ENCODE measurements around the gene GALK1.

Gene GALK1

DNA sequence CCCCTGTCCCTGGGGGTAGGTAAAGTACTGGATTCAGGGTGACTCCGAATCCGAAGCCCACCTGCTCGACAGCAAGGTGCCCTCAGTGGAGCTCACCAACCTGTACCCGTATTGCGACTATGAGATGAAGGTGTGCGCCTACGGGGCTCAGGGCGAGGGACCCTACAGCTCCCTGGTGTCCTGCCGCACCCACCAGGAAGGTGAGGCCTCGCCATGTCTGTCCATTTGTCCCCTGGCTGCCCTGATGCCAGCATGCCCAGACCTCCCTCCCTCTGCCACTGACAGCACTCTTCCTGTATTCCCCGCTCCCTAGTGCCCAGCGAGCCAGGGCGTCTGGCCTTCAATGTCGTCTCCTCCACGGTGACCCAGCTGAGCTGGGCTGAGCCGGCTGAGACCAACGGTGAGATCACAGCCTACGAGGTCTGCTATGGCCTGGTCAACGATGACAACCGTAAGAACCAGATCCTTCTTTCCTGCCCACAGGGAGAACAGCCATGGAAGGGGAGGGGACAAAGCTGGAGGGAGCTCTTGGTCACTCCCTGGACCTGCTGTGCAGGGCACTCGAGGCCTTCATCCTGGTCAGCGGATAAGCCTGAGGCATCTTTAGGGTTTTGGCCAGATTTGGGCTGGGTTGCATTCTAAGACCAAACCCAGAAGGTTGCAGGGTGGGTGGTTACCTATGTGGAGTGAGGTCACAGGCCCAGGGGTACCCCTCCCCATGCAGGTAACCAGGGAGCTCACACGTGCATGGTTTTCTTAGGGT, 14.2 kb downstream of the GALK1 start:
- peaks cover 8% of the 10 kb centered on the region for H3K27me3 Mint-ChIP-seq
- no peak overlapping the region for H3K4me3 Mint-ChIP-seq
- DNase-seq: no peak
- no peaks in the 10 kb centered on the region for H3K9me3 Mint-ChIP-seq
- no peak for ATAC-seq
- no peak overlapping the region for H3K27ac Mint-ChIP-seq
- peaks cover 39% of the 10 kb centered on the region for H3K4me1 Mint-ChIP-seq

DNA sequence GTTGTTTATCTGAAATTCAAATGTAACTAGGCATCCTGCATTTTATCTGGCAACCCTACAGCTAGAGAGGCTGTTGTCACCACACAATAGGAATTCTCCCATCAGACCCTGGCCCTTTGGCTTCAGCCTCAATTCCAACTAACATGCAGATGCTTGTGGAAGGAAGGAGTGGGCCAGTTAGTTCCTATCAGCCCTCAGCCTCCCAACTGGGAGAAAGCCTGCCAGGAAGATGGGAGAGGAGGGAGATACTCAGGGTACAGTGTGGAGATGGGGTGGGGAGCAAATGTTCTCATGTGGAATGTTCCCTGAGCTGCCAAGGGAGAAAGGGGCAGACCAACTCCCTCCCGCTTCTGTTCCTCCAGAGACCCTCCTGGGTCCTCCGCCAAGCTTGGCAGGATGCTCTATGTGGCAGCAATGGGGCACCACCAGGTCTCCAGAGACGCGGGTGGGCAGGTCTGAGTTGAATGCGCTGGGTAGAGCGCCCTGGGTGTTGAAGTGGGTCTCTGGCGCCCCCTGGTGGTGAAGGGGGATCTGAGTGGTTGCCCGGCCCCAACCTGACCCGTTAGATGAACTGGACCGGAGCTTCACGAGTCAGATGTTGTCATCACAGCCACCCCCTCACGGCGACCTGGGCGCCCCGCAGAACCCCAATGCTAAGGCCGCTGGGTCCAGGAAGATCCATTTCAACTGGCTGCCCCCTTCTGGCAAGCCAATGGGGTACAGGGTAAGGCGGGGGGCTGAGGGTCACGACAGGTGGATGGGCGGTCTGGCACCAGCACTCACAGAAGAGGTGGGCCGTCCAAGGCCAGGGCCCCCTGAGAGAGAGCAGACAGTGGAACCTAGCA, 15.2 kb downstream of the GALK1 start:
- DNase-seq (peak; percentile 87), ATAC-seq (peak; percentile 82)
- Mint-ChIP-seq H3K9me3 (no peaks in the 10 kb centered on the region), H3K4me1 (peaks cover 35% of the 10 kb centered on the region), H3K27ac (no peak overlapping the region), H3K27me3 (peaks cover 8% of the 10 kb centered on the region), H3K4me3 (peak overlapping the region in 1 of 2 donors; percentile 50)

DNA sequence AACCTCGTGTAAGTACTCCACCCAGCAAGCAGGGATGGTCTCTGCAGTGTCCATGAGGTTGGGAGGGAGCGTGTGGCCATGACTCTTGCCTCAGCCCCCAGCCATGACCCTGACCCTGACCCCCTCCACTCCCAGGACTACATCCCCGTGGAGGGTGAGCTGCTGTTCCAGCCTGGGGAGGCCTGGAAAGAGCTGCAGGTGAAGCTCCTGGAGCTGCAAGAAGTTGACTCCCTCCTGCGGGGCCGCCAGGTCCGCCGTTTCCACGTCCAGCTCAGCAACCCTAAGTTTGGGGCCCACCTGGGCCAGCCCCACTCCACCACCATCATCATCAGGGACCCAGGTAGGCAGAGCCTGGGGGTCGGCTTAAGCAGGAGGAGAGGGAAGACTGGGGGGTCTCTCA, 16.3 kb downstream of the GALK1 start:
- peaks cover 8% of the 10 kb centered on the region for H3K27me3 Mint-ChIP-seq
- peaks cover 26% of the 10 kb centered on the region for H3K4me1 Mint-ChIP-seq
- ATAC-seq (no peak), DNase-seq (no peak)
- H3K4me3 Mint-ChIP-seq: no peak overlapping the region
- no peaks in the 10 kb centered on the region for H3K9me3 Mint-ChIP-seq
- no peak overlapping the region for H3K27ac Mint-ChIP-seq

DNA sequence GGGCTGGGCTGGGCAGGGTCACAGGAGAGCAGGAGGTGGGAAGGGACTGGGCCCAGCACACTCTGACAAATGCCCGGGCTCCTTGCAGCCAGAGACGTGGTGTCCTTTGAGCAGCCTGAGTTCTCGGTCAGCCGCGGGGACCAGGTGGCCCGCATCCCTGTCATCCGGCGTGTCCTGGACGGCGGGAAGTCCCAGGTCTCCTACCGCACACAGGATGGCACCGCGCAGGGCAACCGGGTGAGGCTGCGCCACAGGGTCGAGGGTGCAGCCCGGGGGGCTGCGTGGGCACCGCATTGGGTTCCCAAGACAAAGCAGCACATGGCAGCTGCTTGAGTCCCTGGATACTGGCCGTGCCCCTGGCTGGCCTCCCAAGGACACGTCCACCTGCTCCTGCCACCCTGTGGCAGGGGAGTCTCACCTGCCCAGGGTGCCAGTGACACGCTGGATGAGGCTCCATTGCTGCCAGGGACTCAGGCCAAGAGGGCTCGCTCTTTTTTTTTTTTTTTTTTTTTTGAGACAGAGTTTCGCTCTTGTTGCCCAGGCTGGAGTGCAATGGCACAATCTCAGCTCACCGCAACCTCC, 21.3 kb downstream of the GALK1 start:
- Mint-ChIP-seq H3K27me3 (peaks cover 8% of the 10 kb centered on the region), H3K4me3 (no peak overlapping the region), H3K4me1 (peaks cover 8% of the 10 kb centered on the region), H3K9me3 (no peaks in the 10 kb centered on the region), H3K27ac (no peak overlapping the region)
- ATAC-seq: no peak
- DNase-seq: no peak

DNA sequence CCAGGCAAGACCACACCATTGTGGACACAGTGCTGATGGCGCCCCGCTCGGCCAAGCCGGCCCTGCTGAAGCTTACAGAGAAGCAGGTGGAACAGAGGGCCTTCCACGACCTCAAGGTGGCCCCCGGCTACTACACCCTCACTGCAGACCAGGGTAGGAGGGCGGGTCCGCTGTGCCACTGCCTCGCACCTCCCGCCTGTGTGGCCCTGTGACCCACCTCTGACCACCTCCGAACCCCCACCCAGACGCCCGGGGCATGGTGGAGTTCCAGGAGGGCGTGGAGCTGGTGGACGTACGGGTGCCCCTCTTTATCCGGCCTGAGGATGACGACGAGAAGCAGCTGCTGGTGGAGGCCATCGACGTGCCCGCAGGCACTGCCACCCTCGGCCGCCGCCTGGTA, 22.7 kb downstream of the GALK1 start:
- Mint-ChIP-seq H3K4me3 (no peak overlapping the region), H3K9me3 (no peaks in the 10 kb centered on the region), H3K27me3 (no peaks in the 10 kb centered on the region), H3K4me1 (peaks cover 10% of the 10 kb centered on the region), H3K27ac (peak overlapping the region in 1 of 2 donors; percentile 48)
- no peak for DNase-seq
- no peak for ATAC-seq

DNA sequence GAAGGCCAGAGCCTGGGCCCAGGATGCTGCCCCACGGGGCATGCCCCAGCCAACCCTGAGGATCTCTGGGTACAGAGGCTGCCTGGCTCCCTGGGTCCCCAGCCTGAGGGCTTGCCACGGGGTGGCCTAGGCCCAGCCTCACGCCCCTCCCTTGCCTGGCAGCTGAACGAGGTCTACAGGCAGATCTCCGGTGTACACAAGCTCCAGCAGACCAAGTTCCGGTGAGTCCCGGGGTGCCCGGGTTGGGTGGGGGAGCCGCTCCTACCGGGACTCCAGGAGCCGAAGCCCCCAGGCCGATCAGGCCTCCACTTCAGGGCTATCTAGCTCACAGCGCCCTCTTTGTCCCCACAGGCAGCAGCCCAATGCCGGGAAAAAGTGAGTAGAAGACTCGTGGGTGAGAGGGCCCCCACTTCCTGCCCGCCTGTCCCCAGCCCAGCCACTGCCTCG, 24.3 kb downstream of the GALK1 start:
- no peak overlapping the region for H3K27ac Mint-ChIP-seq
- H3K9me3 Mint-ChIP-seq: no peaks in the 10 kb centered on the region
- H3K27me3 Mint-ChIP-seq: no peaks in the 10 kb centered on the region
- ATAC-seq: no peak
- no peak for DNase-seq
- peaks cover 10% of the 10 kb centered on the region for H3K4me1 Mint-ChIP-seq
- no peak overlapping the region for H3K4me3 Mint-ChIP-seq

DNA sequence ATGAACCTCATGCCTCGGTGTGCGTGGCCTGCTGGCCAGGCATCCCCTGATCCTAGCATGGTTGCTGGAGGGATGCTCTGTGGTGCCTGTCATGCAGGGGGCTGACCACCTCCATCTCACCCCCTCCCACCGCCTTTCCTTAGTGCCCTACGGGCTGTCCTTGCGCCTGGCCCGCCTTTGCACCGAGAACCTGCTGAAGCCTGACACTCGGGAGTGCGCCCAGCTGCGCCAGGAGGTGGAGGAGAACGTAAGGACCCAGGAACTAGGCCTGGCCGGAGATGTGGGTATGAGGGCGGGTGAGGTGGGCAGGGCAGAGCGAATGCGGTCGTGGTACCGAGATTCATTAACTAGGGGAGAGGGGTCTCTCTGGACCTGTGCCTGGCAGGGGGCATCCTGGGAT, 24.8 kb downstream of the GALK1 start:
- no peak overlapping the region for H3K27ac Mint-ChIP-seq
- H3K27me3 Mint-ChIP-seq: no peaks in the 10 kb centered on the region
- H3K4me3 Mint-ChIP-seq: no peak overlapping the region
- DNase-seq (no peak), ATAC-seq (no peak)
- H3K4me1 Mint-ChIP-seq: peaks cover 10% of the 10 kb centered on the region
- no peaks in the 10 kb centered on the region for H3K9me3 Mint-ChIP-seq

DNA sequence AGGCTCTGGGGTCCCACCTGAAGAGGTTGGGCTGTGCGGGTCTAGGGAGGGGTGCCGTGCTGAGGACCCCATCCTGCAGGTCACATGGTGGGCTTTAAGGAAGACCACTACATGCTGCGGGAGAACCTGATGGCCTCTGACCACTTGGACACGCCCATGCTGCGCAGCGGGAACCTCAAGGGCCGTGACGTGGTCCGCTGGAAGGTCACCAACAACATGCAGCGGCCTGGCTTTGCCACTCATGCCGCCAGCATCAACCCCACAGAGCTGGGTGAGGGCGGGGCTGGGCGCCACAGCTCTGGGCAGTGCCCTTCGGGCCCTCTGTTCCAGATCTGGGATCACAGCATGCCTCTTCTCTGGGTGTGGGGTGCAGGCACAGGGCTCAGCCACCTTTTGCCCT, 25.2 kb downstream of the GALK1 start:
- ATAC-seq: no peak
- peaks cover 10% of the 10 kb centered on the region for H3K4me1 Mint-ChIP-seq
- no peak overlapping the region for H3K4me3 Mint-ChIP-seq

DNA sequence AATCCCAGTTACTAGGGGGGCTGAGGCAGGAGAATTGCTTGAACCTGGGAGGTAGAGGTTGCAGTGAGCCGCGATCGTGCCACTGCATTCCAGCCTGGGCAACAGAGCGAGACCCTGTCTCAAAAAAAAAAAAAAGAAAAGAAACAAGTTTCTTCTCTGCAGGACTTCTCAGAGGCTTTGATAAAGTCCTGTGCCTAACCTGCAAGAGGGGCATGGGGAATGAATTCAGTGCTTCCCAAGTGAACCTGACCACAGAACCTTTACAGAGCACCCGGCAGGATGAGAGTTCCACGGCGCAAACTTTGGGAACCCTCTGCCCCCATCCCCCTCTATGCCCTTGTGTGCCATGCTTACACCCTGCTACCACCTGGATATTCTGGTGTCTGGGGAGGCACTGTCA, 25.8 kb downstream of the GALK1 start:
- H3K27me3 Mint-ChIP-seq: no peaks in the 10 kb centered on the region
- peaks cover 10% of the 10 kb centered on the region for H3K4me1 Mint-ChIP-seq
- DNase-seq: no peak
- ATAC-seq: no peak
- H3K4me3 Mint-ChIP-seq: no peak overlapping the region
- no peaks in the 10 kb centered on the region for H3K9me3 Mint-ChIP-seq
- H3K27ac Mint-ChIP-seq: no peak overlapping the region

More for the DNA sequence above, 25.2 kb downstream of the GALK1 start:
- Mint-ChIP-seq H3K27ac (no peak overlapping the region), H3K9me3 (no peaks in the 10 kb centered on the region), H3K27me3 (no peaks in the 10 kb centered on the region)
- no peak for DNase-seq

DNA sequence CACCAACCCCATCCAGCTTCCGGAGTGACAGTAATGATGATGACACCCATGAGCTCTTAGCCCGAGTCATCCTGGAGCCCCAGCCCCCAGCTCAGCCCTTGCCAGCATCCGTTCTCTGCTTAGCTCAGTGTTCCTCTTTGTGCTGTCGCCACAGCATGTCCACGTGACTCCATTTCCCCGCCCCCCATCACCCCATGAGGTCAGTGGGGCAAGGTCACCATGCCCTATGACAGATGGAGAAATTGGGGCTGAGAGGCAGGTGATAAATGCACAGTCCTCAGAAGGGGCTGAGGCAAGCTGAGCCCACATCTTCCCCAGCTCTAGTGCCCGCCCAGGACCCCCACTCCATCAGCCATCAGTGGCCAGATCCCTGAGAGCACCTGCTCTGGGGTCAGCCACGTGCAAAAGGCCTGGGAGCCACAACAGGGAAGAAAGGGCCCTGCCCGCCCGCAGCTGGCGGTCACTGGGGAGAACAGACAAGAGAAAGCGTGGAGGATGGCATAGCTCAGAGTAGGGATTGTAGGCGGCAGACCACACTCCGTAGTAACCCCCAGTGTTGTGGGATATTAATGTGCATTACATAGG, 26.7 kb downstream of the GALK1 start:
- Mint-ChIP-seq H3K4me3 (peak overlapping the region in 1 of 2 donors; percentile 33), H3K9me3 (no peaks in the 10 kb centered on the region), H3K27ac (peak overlapping the region; percentile 69 to 89), H3K27me3 (no peaks in the 10 kb centered on the region), H3K4me1 (peaks cover 10% of the 10 kb centered on the region)
- DNase-seq: peak in 1 of 2 donors; percentile 55
- peak; percentile 80 for ATAC-seq

DNA sequence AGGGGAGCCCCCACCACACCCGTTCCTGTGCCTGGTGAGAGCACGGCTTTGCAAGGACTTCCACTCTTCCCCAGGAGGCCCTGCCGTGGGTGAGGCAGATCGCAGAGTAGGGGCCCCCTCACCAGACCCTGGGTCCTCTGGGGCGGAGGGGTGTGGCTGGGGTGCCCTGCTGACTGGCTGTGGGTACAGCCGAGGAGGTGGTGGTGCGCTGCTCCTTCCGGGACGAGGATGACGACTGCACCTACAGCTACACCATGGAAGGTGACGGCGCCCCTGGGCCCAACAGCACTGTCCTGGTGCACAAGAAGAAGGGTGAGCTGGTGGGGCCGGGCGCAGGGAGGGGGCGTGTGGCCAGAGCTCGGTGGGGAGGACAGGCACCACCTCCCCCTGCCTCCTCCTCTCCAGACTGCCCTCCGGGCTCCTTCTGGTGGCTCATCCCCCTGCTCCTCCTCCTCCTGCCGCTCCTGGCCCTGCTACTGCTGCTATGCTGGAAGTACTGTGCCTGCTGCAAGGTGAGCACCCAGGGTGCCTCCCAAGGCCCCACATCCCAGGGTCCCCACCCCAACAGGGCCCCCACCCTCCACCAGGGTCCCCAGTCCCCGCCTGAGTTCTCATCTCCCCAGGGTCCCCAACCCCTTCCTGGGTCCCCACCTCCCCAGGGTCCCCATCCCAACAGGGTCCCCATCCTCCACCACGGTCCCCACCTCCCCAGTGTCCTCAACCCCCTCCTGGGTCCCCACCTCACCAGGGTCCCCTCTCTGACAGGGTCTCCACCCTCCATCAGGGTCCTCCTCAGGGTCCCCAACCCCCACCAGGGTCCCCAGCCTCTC, 27.6 kb downstream of the GALK1 start:
- no peaks in the 10 kb centered on the region for H3K9me3 Mint-ChIP-seq
- ATAC-seq (peak; percentile 67), DNase-seq (no peak)
- H3K4me3 Mint-ChIP-seq: no peak overlapping the region
- no peaks in the 10 kb centered on the region for H3K27me3 Mint-ChIP-seq
- H3K4me1 Mint-ChIP-seq: peaks cover 10% of the 10 kb centered on the region
- H3K27ac Mint-ChIP-seq: no peak overlapping the region

DNA sequence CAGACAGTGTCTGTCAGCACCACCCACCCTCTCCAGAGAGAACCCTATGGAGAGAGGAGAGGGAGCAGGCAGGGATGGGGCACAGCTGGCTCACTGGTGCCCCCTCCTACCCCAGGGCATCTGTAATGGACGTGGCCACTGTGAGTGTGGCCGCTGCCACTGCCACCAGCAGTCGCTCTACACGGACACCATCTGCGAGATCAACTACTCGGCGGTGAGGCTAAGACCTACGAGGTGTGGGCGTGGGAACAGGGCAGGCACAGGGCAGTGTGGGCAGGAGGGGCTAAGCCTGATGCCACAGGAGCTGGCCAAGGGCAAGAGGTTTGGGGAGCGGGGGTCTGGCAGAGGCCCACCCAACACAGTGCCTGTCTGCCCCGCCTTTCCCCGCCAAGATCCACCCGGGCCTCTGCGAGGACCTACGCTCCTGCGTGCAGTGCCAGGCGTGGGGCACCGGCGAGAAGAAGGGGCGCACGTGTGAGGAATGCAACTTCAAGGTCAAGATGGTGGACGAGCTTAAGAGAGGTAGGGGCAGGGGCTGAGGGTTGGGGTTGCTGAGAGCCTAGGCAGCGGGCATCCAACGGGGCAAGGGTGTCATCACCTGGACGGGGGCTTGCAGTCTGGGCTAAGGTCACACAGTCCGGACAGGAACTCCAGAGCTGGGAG, 28.7 kb downstream of the GALK1 start:
- DNase-seq (no peak), ATAC-seq (no peak)
- H3K27ac Mint-ChIP-seq: peak overlapping the region in 1 of 2 donors; percentile 2
- no peaks in the 10 kb centered on the region for H3K9me3 Mint-ChIP-seq
- H3K27me3 Mint-ChIP-seq: no peaks in the 10 kb centered on the region
- H3K4me3 Mint-ChIP-seq: no peak overlapping the region
- peaks cover 10% of the 10 kb centered on the region for H3K4me1 Mint-ChIP-seq

DNA sequence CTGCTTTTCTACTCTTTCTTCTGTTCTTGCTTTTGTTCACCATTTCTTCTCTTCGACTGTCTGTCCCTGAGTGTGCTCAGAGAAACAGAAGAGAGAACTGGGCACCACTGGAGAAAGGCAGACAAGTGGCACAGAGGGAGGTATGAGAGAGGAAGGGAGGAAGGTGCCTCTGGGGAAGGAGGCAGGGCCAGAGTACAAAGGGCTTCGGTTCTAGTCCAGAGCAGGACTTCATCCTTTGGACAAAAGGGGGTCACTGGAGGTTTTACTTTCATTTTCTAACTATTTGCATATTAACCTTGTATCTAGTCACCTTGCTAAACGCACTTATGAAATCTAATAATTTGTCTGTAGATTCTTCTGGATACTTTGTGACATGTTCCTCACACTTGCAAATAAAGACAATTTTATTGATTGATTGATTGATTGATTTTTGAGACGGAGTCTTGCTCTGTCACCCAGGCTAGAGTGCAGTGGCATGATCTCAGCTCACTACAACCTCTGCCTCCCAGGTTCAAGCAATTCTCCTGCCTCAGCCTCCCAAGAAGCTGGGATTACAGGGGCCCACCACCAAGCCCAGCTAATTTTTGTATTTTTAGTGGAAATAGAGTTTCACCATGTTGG, 30.2 kb downstream of the GALK1 start:
- DNase-seq (no peak), ATAC-seq (no peak)
- Mint-ChIP-seq H3K27ac (peak overlapping the region in 1 of 2 donors; percentile 68), H3K4me1 (peaks cover 10% of the 10 kb centered on the region), H3K4me3 (no peak overlapping the region), H3K27me3 (no peaks in the 10 kb centered on the region), H3K9me3 (no peaks in the 10 kb centered on the region)

DNA sequence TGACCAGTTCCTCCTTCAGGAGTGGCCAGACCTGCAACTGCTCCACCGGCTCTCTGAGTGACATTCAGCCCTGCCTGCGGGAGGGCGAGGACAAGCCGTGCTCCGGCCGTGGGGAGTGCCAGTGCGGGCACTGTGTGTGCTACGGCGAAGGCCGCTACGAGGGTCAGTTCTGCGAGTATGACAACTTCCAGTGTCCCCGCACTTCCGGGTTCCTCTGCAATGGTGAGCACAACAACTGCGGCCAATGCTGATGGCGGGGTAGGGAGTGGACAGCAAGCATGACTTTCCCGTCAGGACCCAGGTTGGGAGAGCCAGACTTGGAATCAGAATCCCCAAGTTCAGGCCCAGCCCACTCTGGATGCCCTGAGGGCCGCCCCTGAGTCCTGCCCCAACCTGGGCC, 31.5 kb downstream of the GALK1 start:
- DNase-seq (no peak), ATAC-seq (no peak)
- Mint-ChIP-seq H3K4me1 (peaks cover 8% of the 10 kb centered on the region), H3K4me3 (no peak overlapping the region), H3K27ac (no peak overlapping the region), H3K27me3 (no peaks in the 10 kb centered on the region), H3K9me3 (no peaks in the 10 kb centered on the region)
